ENCODE results near the gene ITGAL.
"Not testable (repeated sequence)": the region's sequence is repeated elsewhere in the genome, so short reads cannot be mapped to it uniquely, and the experiment has no call there.

The ITGAL gene

GRCh38 chr16:30539986-30540526 lies 67.5 kb downstream of the ITGAL start:
- in situ Hi-C loops (cut with MboI; ENCODE audit: low sequenced_read_pairs): not testable (repeated sequence)

DNA sequence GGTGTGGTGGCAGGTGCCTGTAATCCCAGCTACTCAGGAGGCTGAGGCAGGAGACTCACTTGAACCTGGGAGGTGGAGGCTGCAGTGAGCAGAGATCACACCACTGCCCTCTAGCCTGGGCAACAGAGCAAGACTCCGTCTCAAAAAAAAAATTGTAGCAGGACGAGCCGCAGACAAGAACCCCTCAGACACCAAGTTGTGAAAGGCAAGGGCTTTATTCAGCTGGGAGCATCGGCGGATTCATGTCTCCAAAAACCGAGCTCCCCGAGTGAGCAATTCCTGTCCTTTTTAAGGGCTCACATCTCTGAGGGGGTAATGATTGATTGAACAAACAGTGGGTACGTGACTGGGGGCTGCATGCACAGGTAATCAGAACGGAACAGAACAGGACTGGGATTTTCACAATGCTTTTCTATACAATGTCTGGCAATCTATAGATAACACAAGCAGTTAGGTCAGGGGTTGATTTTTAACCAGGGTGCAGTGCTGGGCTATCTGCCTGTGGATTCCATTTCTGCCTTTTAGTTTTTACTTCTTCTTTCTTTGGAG lies 68.4 kb downstream of the ITGAL start:
- in situ Hi-C loops (cut with MboI; ENCODE audit: low sequenced_read_pairs): not testable (repeated sequence)

DNA sequence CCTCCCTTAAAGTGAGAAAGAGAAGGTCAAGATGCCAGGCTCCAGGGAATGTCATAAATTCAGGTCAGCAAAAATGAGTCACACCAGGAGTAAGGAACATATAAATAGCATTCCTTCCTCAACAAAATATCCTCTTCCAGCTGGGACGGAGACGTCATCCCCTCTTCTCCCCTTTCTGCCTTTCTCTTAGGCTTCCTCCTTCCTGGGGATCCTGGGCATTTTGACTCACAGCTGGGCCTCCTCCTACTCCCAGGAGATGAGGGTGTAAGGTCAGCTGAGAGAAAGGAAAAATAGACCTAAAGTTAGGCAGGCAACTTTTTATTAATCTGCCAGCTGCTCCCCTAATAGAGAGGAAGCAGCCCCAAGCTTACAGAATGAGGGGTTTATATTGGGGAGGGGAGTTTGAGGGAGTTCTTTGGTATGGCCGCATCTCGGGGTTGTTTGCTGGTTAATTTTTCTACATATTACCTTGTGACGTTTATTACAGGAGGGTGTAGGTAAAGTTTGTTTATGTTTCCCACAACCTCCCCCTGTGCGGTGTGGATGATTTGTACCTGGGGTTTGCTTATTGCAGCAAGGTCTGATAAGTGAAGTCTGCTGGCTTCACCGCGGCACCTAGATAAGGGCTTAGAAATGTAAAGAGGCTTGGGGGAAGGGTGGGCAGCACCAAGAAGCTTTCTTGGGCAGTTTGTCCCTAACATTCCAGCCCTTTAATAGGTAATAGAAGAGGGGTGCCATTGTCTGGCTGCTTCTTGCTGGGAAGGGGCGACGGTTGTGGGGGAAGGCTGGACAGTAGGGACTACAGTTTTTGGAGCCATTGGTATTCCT lies 69.2 kb downstream of the ITGAL start:
- in situ Hi-C loops (cut with MboI; ENCODE audit: low sequenced_read_pairs): no loop called here

- in situ Hi-C loops (cut with MboI; ENCODE audit: low sequenced_read_pairs): no loop called here
Observed at GRCh38 chr16:30543067-30543466, 70.5 kb downstream of the ITGAL start.

DNA sequence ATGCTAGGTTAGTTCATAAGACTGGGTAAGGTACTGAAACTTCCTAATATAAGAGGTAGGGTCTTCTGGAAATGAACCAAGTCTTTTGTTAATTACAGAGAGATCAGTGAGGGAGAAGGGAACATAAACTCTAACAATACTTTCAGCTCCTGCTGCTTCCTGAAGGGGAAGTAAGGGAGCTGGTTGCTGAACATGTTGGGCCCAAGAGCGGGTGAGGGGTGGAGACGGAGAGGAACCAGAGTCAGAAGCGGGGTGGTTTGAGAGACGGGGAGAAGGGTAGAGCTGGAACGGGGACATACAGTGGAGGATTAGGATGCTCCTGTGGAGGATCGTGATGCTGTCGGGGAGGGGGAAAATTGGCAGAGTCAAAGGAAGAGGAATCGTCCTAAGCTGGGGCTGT lies 73.6 kb downstream of the ITGAL start:
- in situ Hi-C loops (cut with MboI; ENCODE audit: low sequenced_read_pairs): no loop called here

GRCh38 chr16:30548416-30549253 lies 76.1 kb downstream of the ITGAL start:
- in situ Hi-C loops (cut with MboI; ENCODE audit: low sequenced_read_pairs): no loop called here

GRCh38 chr16:30551781-30552180 lies 79.2 kb downstream of the ITGAL start:
- in situ Hi-C loops (cut with MboI; ENCODE audit: low sequenced_read_pairs): no loop called here

- in situ Hi-C loops (cut with MboI; ENCODE audit: low sequenced_read_pairs): no loop called here
Observed at GRCh38 chr16:30552956-30553355, 80.4 kb downstream of the ITGAL start.

DNA sequence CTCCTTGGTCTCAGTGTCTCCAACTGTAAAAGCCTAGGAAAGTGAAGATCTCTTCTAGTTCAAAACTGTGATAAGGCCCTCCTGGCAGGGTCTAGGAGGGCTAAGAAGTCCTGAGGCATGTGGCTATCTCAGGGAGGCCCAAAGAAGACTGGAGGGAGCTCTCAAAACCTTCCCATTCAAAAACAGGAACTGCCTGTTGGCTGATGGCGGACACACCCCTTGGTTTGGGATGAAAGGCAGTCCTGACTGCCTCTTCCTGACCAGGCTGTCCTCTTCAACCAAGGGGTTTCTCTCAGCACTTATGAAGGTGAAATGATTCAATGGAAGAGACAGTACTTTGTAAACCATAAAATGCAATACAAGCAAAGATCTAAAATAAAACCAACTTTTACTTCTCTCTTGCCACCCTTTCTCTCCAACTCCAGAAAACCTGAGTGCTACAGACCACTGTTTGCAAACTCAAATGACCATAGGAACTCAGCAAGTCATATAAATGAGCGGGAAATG lies 80.9 kb downstream of the ITGAL start:
- in situ Hi-C loops (cut with MboI; ENCODE audit: low sequenced_read_pairs): no loop called here

DNA sequence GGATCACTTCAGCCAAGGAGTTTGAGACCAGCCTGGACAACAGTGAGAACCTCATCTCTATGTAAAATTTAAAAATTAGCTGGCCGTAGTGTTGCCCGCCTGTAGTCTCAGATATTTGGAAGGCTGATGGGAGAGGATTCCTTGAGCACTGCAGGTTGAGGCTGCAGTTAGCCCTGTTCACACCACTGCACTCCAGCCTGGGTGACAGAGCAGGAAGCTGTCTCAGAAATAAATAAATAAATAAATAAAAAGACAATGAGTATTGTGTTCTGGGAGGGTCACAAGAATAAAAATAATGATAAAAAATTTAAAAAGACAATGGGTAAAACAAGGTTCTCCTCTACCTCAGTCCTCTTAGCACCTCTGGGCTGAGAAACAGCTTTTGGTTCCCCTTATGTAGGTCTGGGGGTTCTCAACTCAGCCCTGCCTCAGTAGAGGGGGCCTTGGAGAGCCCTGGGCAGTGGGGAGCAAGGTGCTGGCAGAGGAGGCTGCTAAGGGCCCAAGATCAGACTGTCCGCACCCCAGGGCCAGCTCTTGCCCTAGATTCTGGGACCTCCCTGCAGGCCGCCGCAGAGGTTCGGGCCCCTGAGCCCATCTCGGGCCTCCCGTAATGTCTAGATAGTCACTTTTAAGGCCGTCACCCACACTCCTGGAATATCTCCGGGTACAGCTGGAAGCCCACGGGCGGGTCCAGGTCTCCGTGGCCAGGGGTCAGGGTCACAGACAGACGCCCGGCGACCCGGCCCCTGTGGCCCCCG lies 82.2 kb downstream of the ITGAL start:
- in situ Hi-C loops (cut with MboI; ENCODE audit: low sequenced_read_pairs): no loop called here

- in situ Hi-C loops (cut with MboI; ENCODE audit: low sequenced_read_pairs): no loop called here
Observed at GRCh38 chr16:30555315-30556124, 83.0 kb downstream of the ITGAL start.

DNA sequence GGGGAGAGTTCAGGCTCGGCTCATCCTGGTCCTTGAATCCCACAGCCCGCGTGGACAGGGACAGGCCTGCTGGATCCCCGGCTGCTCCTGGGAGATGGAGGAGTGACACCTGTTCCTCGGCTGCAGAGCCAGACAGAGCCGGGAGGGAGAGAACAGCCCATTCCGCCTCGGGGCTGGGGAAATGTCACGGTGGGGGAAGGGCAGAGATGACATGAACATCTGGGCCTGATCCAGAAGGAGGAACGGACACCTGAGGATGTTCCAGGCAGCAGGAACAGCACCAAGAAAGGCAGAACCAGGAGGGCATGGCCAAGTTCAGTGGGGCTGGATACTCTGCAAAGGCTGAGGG lies 83.6 kb downstream of the ITGAL start:
- in situ Hi-C loops (cut with MboI; ENCODE audit: low sequenced_read_pairs): no loop called here

GRCh38 chr16:30557707-30557956 lies 85.1 kb downstream of the ITGAL start:
- in situ Hi-C loops (cut with MboI; ENCODE audit: low sequenced_read_pairs): no loop called here

GRCh38 chr16:30557957-30558788 lies 85.6 kb downstream of the ITGAL start, which contains the start of gene ZNF764:
TSS of gene ZNF764 (minus strand) at chr16:30558374. CDS start at chr16:30558182, 192 bp downstream.
- in situ Hi-C loops (cut with MboI; ENCODE audit: low sequenced_read_pairs): no loop called here

DNA sequence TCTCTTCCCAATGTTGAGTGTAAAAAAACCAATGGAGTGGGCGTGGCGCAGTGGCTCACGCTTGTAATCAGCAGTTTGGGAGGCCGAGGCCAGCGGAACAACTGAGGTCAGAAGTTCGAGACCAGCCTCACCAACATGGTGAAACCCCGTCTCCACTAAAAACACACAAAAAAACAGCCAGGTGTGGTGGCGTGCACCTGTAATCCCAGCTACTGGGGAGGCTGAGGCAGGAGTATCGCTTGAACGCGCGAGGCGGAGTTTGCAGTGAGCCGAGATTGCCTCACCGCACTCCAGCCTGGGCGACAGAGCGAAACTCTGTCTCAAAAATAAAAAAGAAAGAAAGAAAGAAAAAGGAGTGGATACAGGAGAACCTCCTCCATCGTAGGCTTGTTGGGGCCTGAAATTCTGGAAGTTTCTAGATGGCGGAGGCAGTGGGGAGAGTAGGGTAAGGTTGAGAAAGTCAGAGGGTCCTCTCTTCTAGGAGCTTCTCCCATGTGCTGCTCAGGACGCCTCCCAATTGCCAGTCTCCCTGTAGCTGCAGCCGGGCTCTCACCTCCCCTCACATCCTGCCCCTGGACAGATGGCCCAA lies 86.3 kb downstream of the ITGAL start:
- in situ Hi-C loops (cut with MboI; ENCODE audit: low sequenced_read_pairs): no loop called here

- in situ Hi-C loops (cut with MboI; ENCODE audit: low sequenced_read_pairs): no loop called here
Observed at GRCh38 chr16:30559690-30560089, 87.1 kb downstream of the ITGAL start.

- in situ Hi-C loops (cut with MboI; ENCODE audit: low sequenced_read_pairs): no loop called here
Observed at GRCh38 chr16:30561089-30561816, 88.7 kb downstream of the ITGAL start.

DNA sequence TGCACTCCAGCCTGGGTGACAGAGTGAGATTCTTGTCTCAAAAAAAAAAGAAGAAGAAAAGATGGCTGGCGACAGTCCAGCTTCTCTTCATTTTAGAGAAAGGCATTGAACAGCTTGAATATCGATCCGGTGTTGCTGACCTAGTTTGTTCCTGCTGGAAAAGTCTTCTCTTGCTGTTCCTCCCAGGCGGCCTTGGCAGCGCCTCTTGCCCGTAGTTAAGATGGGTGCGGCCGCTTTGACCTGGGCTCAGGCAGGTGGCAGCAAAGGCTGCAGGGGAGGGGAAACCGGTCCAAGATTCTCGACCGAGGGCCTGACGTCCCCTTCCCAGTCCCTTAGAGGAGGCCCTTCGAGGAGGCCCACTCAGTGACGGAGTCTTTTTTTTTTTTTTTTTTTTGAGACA lies 89.5 kb downstream of the ITGAL start:
- in situ Hi-C loops (cut with MboI; ENCODE audit: low sequenced_read_pairs): no loop called here
